ENCODE results near the gene DEFB128. TPM values are rescaled to one million over a fixed set of nuclear protein-coding genes. Genes with fewer than 3 reads are reported as not detected.

Gene DEFB128
- total and polyA plus RNA-seq, 7 donors: not detected

- no peak for DNase-seq
- H3K27me3 ChIP-seq: no peaks in the 10 kb centered on the region
- intact Hi-C loops (cut with DNase I): no loop called here
- no peak overlapping the region for H3K27ac ChIP-seq
- 43 to 69% methylated on average over 3 of the region's 3 CpGs for WGBS, 2 donors
- no peak overlapping the region for H3K4me3 ChIP-seq
- H3K9me3 ChIP-seq: no peaks in the 10 kb centered on the region
- no peaks in the 10 kb centered on the region for H3K36me3 ChIP-seq
- TF ChIP-seq, protein P1, sequence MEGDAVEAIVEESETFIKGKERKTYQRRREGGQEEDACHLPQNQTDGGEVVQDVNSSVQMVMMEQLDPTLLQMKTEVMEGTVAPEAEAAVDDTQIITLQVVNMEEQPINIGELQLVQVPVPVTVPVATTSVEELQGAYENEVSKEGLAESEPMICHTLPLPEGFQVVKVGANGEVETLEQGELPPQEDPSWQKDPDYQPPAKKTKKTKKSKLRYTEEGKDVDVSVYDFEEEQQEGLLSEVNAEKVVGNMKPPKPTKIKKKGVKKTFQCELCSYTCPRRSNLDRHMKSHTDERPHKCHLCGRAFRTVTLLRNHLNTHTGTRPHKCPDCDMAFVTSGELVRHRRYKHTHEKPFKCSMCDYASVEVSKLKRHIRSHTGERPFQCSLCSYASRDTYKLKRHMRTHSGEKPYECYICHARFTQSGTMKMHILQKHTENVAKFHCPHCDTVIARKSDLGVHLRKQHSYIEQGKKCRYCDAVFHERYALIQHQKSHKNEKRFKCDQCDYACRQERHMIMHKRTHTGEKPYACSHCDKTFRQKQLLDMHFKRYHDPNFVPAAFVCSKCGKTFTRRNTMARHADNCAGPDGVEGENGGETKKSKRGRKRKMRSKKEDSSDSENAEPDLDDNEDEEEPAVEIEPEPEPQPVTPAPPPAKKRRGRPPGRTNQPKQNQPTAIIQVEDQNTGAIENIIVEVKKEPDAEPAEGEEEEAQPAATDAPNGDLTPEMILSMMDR (IDR thresholded peaks at IDR 0.05): no peak
- TF ChIP-seq POLR2AphosphoS5 (IDR thresholded peaks at IDR 0.05): no peak
- TF ChIP-seq EP300 (IDR thresholded peaks at IDR 0.05): no peak
- TF ChIP-seq POLR2A (IDR thresholded peaks at IDR 0.05): no peak
- H3K4me1 ChIP-seq: no peaks in the 10 kb centered on the region
Measured at GRCh38 chr20:164618-165017, 24.9 kb downstream of the DEFB128 start.

GRCh38 chr20:157154-157553, 32.4 kb downstream of the DEFB128 start, which contains the start of gene DEFB127:
Gene DEFB127, plus strand, starts transcription at chr20:157454. Its CDS starts 91 bp downstream, at chr20:157545.
- no peak for DNase-seq
- Histone ChIP-seq H3K27ac (no peak within 1 kb of the TSS), H3K4me1 (no peaks in the 10 kb centered on the region), H3K9me3 (no peaks in the 10 kb centered on the region), H3K4me3 (no peak within 1 kb of the TSS), H3K27me3 (no peaks in the 10 kb centered on the region), H3K36me3 (no peaks in the 10 kb centered on the region)
- TF ChIP-seq, protein P1 (IDR thresholded peaks at IDR 0.05): no peak
- TF ChIP-seq EP300 (IDR thresholded peaks at IDR 0.05) (no peak), POLR2AphosphoS5 (IDR thresholded peaks at IDR 0.05) (no peak), POLR2A (IDR thresholded peaks at IDR 0.05) (no peak)
- 87 to 95% methylated on average over 5 of the region's 5 CpGs for WGBS, 2 donors
- intact Hi-C loops (cut with DNase I): no loop called here

DNA sequence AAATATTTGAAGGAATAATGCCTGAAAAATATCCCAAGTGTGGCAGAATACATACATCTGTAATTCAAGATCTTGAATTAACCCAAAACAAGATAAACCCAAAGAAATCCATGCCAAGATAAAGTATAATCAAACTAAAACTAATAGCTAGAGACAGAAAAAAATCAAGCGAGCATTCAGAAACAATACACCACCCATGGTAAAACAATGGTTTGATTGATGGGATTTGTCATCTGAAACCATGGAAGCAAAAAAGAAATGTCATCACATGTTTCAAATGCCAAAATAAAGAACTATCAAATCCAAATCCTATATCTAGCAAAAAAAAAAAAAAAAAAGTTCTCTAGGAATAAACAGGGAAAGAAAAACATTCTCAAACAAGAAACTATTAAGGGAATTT, 37.4 kb downstream of the DEFB128 start:
- TF ChIP-seq, protein P1 (IDR thresholded peaks at IDR 0.05): no peak
- TF ChIP-seq POLR2A (IDR thresholded peaks at IDR 0.05) (no peak), EP300 (IDR thresholded peaks at IDR 0.05) (no peak), POLR2AphosphoS5 (IDR thresholded peaks at IDR 0.05) (no peak)
- Histone ChIP-seq H3K36me3 (no peaks in the 10 kb centered on the region), H3K4me3 (no peak overlapping the region), H3K27ac (no peak overlapping the region), H3K4me1 (no peaks in the 10 kb centered on the region), H3K9me3 (no peaks in the 10 kb centered on the region), H3K27me3 (peaks cover 0 to 4% (median 0%) of the 10 kb centered on the region in 3 donors)
- no peak for DNase-seq
- intact Hi-C loops (cut with DNase I): no loop called here
- 76 to 94% methylated on average over 1 of the region's 1 CpG for WGBS, 2 donors

GRCh38 chr20:145877-146276, 43.6 kb downstream of the DEFB128 start:
- 63 to 71% methylated on average over 2 of the region's 2 CpGs for WGBS, 2 donors
- TF ChIP-seq POLR2AphosphoS5 (IDR thresholded peaks at IDR 0.05) (no peak), POLR2A (IDR thresholded peaks at IDR 0.05) (no peak), EP300 (IDR thresholded peaks at IDR 0.05) (no peak)
- TF ChIP-seq, protein P1 (IDR thresholded peaks at IDR 0.05): no peak
- H3K36me3 ChIP-seq: no peaks in the 10 kb centered on the region
- peaks cover 0 to 7% (median 0%) of the 10 kb centered on the region in 3 donors for H3K27me3 ChIP-seq
- no peak overlapping the region for H3K27ac ChIP-seq
- intact Hi-C loops (cut with DNase I): no loop called here
- H3K4me1 ChIP-seq: no peaks in the 10 kb centered on the region
- no peak for DNase-seq
- no peak overlapping the region for H3K4me3 ChIP-seq
- no peaks in the 10 kb centered on the region for H3K9me3 ChIP-seq

DNA sequence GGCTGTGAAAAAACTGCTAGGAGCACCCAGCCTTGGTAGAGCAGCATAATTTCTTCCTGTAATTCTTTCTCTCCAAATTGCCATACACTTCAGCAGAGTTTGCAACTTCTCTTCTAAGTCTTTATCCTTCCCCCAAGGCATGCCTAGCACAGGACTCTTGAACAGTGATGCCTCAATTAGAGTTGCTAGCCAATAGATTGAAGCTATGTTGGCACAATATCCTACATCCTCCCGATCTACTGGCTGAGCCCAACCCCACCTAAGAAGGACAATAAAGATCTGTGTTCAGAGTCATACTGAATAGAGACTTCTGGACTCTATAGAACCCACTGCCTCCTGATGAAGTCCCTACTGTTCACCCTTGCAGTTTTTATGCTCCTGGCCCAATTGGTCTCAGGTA, 47.2 kb downstream of the DEFB128 start, which contains the start of gene DEFB126:
Gene DEFB126, plus strand, starts transcription at position 301 of the 400 bp plus-strand sequence. Its CDS starts 39 bp downstream, at position 340.
- no peaks in the 10 kb centered on the region for H3K9me3 ChIP-seq
- TF ChIP-seq POLR2AphosphoS5 (IDR thresholded peaks at IDR 0.05) (no peak), POLR2A (IDR thresholded peaks at IDR 0.05) (no peak), EP300 (IDR thresholded peaks at IDR 0.05) (no peak)
- TF ChIP-seq, protein P1 (IDR thresholded peaks at IDR 0.05): no peak
- no peaks in the 10 kb centered on the region for H3K36me3 ChIP-seq
- intact Hi-C loops (cut with DNase I): no loop called here
- no peak for DNase-seq
- peaks cover 0 to 6% (median 0%) of the 10 kb centered on the region in 3 donors for H3K27me3 ChIP-seq
- no peak within 1 kb of the TSS for H3K4me3 ChIP-seq
- no peaks in the 10 kb centered on the region for H3K4me1 ChIP-seq
- no peak within 1 kb of the TSS for H3K27ac ChIP-seq
- 17 to 54% methylated on average over 1 of the region's 1 CpG for WGBS, 2 donors
